Stimulated activated CD4-positive, alpha-beta T cell treated with anti-CD3 and anti-CD28 coated beads, Interleukin-1b, Interleukin-23, amount 100 ng/mL, for 24 hours (primary cell): ENCODE results near the gene ZNF248.

Source experiments
- DNase-seq, 4 experiments: peaks; one replicate each; pipeline ENCODE4 v3.0.0-alpha.2; 2020; ENCODE audit warnings: low read depth in 4 of 4, low spot score in 1 of 4

The ZNF248 gene

DNA sequence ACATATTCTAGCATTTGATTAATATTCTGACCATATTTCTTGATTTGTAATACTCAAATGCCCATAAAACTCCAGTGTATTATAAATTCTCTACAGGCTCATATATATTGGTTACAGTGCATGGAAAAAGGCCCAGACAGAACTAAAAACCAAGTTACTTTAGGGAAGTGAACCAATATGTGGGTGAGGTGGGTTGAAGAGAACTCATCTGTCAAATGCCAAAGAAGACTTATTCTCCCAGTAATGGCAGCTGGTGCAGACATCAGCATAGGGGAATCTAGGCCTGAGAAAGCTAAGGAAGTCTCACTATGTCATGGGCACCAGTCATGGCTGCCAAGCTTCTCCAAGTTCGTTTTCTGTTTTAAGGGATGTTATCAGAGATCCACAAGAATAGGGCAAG lies 30.6 kb downstream of the ZNF248 start:
- no peak for DNase-seq

DNA sequence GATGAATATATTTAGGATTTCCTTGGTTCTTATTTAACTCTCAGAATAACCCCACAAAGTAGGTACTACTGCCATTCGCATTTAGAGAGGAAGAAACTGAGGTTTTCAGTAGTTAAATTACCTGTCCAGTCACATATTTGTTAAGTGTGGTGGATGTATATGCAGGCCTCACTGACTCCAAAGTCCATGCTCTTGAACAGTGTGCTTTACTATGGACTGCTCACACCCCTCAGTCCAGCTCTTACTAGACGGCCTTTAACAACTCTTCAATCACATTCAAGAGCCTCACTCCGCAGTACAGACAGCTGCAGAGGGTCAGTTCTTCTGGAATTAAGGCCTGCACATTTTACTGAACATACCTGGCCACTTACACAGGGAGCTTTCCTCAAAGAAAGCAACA lies 36.2 kb downstream of the ZNF248 start:
- DNase-seq: no peak

DNA sequence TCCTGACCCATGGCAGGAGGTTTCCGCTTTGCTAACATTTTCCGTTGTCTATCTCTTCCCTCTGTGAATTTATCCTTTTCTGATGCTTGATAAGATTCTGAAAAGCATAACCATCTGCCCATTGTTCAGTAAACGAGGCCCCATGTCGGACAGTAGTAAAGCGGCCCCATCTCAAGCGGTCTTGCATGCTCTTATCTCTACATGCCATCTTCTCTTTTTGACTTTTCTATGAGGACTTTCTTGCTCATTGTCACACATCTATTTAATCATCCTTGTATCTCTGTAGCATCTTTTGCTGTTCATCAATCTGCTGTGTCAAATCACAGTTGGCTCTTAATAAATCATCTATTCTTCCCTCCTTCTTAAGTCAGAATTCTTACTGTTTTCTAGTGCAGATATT lies 37.6 kb downstream of the ZNF248 start:
- no peak for DNase-seq

DNA sequence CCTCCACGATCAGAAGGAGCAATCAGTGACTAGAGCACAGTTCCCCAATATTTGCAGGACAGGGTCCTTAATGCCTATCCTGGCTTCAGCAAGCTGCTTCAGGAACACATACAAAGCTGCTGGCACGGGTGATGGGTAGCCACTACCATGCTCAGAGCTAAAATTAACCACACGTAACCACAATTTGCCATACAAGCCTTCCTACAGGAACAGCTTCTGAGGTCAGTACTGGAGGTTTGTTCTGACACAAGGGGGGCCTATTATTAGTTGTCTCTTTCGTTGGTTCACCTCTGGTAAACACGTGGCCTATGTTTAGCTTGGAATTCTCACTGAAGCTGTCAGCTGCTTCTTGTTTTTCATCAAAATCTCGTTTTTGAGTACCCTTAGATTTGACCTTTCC lies 41.1 kb downstream of the ZNF248 start:
- no peak for DNase-seq

DNA sequence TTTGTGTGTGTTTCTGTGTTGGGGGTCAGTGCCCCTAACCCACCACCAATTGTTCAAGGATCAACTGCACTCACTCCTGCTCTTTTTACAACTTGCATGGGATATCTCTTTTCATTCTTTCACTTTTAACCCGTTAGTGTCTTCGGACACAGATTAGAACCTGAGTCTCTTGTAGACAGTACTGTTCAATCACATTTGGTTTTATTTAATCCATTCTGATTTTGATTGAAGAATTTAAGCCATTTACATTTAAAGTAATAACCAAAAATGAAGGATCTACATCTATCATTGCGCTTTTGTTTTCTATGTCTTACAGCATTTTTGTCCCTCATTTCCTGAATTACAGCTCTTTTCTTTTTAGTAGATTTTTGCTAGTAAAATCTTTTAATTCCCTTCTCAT lies 43.6 kb downstream of the ZNF248 start:
- DNase-seq: no peak

DNA sequence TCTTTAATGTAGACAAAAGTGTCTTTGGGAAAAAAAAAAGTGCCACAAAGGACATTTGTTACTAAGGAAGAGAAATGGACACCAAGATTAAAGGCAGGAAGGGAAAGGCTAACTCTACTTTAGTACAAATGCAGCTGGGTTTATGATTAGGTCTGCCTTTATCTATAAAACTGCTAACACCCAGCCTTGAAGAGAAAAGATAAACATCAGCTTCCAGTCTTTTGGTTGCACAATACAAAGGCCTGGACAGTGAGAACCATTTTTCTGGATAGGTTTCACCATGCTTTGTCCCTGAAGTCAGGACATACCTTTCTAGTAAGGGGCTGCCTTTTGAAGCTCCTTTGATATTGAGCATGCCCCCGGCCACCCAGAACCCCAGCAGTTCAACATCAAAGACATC lies 45.1 kb downstream of the ZNF248 start:
- no peak for DNase-seq

DNA sequence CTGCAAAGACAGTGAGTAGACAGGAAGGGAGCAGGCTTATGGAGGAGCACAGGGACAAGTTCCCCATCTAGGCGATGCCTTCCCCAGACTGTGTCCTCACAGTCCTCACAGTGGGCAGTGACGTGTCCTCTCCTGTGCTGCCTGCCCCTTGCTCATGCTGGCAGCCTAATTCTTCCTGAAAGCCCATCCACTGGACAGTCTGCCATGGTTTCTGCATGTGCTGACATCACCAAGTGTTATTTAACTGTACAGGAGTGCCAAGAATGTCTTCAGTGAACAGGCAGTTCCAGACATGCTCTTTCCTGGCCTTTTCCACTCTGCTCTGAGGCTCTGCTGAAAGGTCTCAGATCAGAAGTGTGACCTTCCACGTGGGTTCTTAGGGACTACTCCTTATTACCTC lies 54.1 kb downstream of the ZNF248 start:
- no peak for DNase-seq

DNA sequence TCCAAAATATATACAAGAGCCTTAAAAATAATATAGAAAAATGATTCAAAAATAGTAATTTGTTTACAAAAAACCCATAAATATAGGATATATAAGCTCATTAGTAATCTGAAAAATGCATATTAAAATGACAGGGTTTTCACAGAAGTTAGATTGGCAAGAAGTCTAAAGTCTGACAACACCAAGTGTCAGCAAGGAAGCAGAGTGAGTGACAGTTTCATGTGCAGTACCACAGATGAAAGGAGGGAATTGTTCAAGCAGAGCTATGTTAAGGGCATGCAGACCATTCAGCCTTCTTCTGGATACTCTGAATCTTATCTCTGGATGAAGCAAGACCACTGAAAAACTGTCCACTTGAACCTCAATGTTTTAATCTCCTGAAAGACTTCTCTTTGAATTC lies 55.9 kb downstream of the ZNF248 start:
- DNase-seq: no peak

DNA sequence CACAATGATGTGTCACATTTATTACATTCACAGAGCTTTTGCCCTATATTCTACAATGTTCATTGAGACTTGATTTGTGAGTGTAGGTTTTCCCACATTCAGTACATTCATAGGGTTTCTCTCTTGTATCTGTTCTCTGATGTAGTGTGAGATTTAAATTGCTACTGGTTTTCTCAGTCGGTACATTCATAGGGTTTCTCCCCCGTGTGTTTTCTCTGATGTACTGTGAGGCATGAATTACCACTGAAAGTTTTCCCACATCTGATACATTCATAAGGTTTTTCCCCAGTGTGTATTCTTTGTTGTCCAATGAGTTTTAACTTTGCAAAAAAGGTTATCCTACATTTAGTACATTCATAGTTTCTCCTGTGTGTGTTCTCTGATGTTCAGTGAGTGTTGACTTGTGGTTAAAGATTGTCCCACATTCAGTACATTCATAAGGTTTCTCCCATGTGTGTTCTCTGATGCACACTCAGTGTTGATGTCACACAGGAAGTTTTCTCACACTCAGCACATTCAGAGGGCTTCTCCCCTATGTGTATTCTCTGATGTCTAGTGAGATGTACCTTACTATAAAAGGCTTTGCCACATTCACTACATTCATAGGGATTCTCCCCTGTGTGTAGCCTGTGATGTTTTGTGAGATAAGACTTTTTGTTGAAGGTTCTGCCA lies 63.0 kb downstream of the ZNF248 start:
- no peak for DNase-seq

DNA sequence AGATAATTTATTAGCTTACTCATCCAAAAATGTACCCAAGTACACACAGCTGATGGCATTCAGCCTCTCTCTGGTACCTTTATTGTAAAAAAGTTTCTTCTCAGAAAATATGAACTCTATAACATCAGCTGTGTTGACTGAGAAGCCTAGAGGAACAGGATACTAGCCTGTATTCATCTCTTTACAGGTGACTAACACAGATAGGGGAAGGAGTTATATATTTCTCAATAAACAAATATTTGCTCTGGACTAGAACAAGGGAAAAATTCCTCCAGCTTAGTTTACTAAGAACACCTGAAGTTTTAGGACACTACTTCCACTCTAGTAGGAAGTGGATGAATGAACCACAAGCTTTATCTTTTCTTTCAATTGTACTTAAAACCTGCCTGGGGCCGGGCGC lies 67.8 kb downstream of the ZNF248 start:
- DNase-seq: no peak

DNA sequence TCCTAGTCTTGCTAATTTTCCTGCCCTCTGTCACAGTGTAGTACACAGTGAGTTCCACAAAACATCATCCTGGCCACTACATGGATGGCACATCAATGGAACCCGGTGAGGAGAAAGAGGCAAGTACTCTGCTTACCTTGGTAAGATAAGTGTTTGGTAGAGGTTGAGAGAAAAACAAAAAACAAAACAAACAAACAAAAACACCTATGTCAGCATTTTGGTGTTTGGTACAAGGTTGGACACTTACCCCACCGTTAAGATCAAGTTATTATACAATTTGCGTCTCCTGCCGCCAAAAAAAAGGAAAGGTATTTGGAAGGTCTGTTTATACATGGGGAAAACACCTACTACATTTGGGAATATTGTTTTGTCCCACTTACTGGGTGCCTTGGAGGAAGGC lies 72.7 kb downstream of the ZNF248 start:
- DNase-seq: no peak

DNA sequence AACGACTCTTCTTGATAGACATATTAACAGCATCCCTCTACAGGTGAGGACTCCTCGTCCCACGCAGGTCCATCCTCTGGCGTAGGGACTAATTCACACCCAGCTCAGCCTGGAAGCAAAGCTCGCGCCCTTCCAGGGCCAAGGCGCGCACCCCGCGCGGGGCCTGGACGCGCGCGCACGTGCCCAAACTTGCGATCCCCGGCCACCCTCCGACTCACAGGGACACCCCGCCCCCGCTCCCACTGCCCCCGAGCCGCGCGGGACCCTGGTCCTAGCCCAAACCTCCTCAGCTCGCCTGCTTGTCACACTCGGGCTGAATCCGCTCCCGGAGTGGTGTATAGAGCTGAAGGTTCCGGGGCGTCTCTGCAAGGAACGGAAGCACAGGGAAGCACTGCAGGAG lies 76.9 kb downstream of the ZNF248 start:
- DNase-seq: no peak

DNA sequence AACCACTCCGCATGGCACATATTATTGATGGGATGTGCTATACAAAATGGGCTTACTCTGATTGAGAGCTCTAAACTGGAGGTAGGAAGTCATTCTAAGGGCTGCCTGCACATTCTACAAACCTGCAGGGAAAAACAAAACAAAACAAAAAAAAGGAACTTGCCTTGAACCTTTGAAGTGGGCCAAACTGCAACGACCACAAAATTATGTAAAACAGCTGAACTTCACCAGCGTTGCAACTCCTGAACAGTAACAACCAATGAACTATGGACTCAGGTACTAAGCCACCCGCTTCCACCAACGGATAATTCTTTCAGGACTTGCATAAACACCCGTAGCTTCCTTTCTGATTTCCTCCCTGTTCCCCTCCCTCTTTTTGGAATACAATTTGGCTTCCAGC lies 80.4 kb downstream of the ZNF248 start:
- no peak for DNase-seq

DNA sequence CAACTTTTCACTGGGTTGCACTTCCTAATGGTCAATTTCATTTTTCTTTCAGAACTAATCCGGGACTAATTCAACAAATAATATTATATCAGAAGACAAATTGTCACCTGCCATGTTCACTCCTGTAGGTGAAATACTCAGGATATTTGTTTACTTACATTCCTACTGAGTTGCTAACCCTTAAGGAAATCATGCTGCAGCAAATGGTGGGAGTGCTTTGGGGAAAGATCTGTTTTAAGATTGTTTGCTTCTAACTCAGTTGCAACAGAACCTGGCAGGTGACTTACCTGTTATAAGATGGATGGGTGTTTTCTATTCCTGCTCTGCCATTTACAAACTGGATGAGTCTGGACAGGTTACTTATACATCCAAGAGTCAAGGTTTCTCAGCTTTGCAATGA lies 81.8 kb downstream of the ZNF248 start:
- DNase-seq: no peak

DNA sequence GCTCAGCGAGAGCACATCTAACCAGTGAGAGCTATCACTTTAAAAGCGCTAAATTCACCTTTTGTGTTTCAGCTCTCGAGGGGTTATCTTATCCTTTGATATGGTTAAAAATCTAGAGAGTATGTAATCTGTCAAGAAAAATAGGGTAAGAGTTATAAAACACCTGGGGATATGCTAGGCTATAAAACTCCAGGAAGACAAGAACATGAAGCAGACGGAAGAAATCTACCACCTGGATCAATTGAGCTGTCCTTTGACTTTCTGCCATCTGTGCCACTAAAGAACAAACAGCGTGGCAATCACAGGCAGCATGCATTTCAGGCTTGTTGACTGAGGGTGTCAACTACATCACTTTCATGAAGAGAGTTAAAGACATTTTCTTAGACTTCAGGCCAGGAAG lies 83.1 kb downstream of the ZNF248 start:
- no peak for DNase-seq

DNA sequence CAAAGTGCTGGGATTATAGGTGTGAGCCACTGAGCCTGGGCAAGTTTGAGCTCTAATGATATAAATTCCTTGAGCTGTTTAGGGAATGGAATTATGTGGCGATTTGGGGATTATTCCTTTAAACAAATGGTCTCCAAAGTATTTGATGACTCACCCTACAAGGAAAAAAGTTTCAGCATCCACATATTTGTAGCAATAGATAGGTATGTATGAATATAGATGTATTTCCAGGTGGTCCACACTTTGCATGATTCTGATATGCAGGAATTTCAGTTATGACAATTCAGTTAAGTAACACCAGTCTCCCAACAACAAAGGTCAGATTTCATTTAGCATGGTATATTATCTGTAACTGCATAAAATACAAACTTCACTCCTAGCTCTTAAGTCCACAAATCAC lies 92.2 kb downstream of the ZNF248 start:
- no peak for DNase-seq

DNA sequence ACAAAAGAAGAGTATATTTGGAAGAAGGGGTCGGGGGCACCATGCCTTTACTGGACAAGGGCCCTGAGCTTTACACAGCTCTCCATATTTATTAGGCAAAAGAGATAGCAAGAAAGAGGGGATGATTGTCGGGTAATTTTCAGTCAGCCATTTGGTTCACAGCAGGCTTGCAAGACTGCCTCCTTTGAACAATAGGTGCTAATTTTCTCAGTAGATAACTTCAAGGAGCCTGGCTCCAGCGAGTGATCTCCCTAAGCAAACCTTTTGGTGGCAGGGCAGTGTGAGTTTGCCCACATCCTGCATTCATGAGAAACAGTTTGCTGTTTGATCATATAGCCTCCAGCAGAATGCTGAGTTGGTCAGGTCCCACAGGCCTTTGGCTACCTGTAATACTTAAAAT lies 94.3 kb downstream of the ZNF248 start:
- DNase-seq: no peak

DNA sequence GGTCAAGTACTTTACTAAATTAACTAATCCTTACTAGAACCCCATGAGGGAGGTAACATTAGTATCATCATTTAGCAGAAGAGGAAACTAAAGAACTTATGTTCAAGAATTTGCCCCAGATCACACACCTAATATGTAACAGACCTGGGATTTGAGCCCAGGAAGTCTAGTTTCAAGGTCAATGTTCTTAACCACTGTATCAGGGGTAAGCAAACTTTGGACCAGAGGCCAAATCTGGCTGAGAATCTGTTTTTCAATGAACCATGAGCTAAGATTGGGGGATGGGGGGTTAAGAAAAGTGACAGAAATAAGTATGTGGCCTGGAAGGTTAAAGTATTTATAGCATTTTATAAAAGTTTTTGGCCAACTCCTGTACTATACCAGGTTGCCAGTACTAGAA lies 95.1 kb downstream of the ZNF248 start:
- DNase-seq: no peak

DNA sequence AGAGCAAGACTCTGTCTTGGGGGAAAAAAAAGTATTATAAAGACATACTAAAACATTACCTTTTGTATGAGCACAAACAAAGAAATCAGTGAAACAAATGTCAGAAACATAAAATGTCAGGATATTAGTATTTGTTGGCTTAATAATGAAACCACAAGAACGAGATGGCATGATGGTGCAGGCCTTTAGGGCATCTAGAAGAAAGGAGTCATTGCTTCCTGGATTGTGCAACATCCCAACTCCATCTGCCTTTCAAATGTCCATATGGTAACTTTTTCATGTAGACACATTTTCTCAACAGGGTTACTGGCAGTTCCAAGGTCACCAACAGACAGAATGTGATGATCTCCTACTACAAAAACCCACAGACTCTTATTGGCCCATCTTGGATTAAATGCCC lies 96.6 kb downstream of the ZNF248 start:
- no peak for DNase-seq

DNA sequence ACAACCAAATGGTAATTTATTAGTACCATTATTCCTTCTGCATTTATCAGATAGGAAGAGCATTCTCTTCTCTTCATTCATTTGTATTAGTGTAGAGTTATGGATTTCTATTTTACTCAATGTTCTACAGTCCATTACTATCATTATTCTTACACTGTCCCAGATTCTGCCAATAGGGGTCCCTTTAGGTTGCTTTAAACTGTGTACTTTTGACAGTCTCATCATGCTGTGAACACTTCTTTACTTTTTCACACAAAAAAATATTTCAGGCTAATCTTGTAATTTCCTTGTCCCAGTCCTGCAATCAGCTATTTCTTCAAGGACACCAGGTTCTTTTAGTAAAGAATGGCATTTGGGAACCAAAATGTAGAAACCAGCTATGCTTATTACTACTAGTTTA lies 99.3 kb downstream of the ZNF248 start:
- no peak for DNase-seq

DNA sequence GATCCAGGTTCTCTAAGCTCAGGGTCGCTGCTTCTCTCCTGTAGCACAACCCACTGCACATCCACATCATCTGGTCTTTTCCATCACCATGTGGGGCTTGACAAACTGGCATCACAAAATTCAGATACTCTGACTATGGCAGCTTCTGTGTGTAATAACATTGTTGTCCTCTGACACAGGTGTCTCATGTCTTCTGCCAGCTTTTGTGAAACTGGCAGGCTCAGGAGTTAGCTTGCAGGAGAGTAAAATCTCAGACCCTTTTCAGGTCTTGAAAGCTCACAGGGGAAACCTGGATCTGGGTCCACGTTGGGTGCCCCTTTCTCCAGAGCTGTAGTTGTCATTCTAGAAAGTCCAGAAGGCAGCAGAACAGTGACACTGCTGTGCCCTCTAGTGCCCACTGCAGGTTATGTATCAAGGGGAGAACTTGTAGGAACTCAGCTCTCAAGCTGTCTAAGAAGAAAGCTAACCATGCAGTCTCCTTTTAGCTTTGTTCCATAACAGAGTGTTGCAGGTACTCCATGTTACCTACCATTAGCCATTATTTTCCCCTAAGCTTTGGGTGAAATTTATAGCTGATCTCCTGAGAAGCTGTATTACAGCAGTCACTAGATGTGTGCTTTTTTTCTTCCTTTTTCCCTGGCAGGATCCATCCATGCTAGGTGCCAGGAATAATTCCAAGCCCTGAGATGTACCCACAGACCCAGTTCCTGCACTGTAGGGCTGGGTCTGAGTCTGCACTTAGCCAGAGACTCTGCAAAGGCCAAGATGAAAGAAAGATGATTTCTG lies 102.7 kb downstream of the ZNF248 start:
- DNase-seq: no peak

DNA sequence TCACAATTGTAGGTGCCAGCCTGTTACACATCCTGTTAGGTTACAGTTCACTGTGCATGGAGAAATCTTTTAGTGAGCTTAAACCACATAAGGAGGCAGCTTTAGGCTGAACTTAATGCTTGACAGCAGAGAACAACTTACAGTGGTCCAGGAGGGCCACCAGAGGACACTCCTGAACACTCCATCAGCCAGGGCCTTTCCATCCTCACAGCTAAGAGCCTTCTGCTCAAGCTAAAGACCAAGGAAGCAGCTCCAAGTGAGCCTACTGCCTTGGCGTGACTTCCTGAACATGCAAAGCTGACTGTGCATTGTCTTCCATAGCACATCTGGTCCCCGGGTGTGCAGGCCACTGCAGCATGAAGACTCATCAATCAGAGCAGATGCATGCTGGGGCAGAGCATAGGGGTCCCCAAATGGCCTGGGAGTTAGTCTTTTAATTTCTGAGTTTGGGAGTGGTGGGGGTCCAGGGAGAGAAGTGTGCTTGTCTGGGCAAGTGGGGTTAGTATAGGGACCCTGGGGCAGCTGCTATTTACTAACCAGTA lies 105.0 kb downstream of the ZNF248 start:
- DNase-seq: no peak

DNA sequence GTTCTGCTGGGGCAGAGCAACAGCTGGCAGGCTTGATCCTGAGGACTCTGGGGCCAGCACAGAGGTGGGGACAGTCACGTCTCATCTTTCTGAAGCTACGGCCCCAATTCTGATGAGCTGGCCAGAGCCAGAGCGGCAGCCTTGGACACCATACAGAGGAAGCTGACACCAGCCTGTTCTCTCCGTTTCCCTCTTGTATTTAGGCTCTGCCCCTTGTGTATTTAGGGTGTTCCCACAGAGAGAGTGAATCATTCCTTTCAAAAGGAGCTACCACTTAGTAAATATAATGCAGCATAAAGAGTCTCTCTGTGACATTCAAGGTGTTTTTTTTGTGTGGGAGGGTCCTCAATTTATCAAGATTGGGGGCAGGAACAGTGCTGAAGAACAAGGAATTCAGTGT lies 109.2 kb downstream of the ZNF248 start:
- no peak for DNase-seq
